OCI-LY1 (cell line): ENCODE measurements around the gene FYN.

ENCODE experiments used
- H2AFZ ChIP-seq: fragments of 200-600 bp; sonication (generic), shearing (Covaris generic); 2 replicates; pipeline ENCODE4 v1.6.0; 2014; ENCODE audit warnings: antibody characterized with exemption, mild to moderate bottlenecking, low read length
- H3F3A ChIP-seq: fragments of 200-600 bp; sonication (generic), shearing (Covaris generic); 2 replicates; pipeline ENCODE4 v1.6.0; 2014; ENCODE audit warnings: mild to moderate bottlenecking, antibody characterized with exemption, low read length, moderate library complexity; ENCODE audit not compliant: insufficient read depth
- H3K27ac ChIP-seq: fragments of 200-600 bp; sonication (generic); 2 replicates; pipeline ENCODE4 v1.5.1; 2014; ENCODE audit warnings: low read length, mixed run types, mild to moderate bottlenecking, low read depth; ENCODE audit not compliant: poor library complexity, severe bottlenecking
- H3K27me3 ChIP-seq: fragments of 200-600 bp; sonication (generic); 2 replicates; pipeline ENCODE4 v1.6.0; 2014; ENCODE audit warnings: antibody characterized with exemption, mild to moderate bottlenecking, low read length, moderate library complexity; ENCODE audit not compliant: insufficient read depth
- H3K36me3 ChIP-seq: fragments of 200-600 bp; sonication (generic); 2 replicates; pipeline ENCODE4 v1.6.1; 2014; ENCODE audit warnings: mild to moderate bottlenecking, antibody characterized with exemption, low read length, moderate library complexity, mixed read lengths; ENCODE audit not compliant: insufficient read depth
- H3K4me1 ChIP-seq: fragments of 200-600 bp; sonication (generic); 2 replicates; pipeline ENCODE4 v1.5.1; 2014; ENCODE audit warnings: mild to moderate bottlenecking, low read length, moderate library complexity; ENCODE audit not compliant: insufficient read depth, severe bottlenecking
- H3K4me2 ChIP-seq: fragments of 200-600 bp; sonication (generic), shearing (Covaris generic); 2 replicates; pipeline ENCODE4 v1.6.1; 2014; ENCODE audit warnings: low read length
- H3K4me3 ChIP-seq: fragments of 200-600 bp; sonication (generic); 2 replicates; pipeline ENCODE4 v1.5.1; 2014; ENCODE audit warnings: low read length, low read depth, mild to moderate bottlenecking, mixed read lengths; ENCODE audit not compliant: poor library complexity, severe bottlenecking
- H3K79me2 ChIP-seq: fragments of 200-600 bp; shearing (Covaris generic); 2 replicates; pipeline ENCODE4 v1.6.1; 2016; ENCODE audit warnings: mixed run types, low read length, mixed read lengths; ENCODE audit not compliant: insufficient read depth
- H3K9ac ChIP-seq: fragments of 200-600 bp; sonication (generic), shearing (Covaris generic); 2 replicates; pipeline ENCODE4 v1.6.1; 2014; ENCODE audit warnings: mild to moderate bottlenecking, low read length, mixed read lengths
- H3K9me2 ChIP-seq: fragments of 200-600 bp; sonication (generic), shearing (Covaris generic); 2 replicates; pipeline ENCODE4 v1.6.1; 2014; ENCODE audit warnings: low read depth, mild to moderate bottlenecking, low read length, mixed read lengths
- H3K9me3 ChIP-seq: fragments of 200-600 bp; shearing (Covaris generic); 2 replicates; pipeline ENCODE4 v1.6.1; 2014; ENCODE audit warnings: low read length, mixed read lengths
- H4K20me1 ChIP-seq: fragments of 200-600 bp; sonication (generic), shearing (Covaris generic); 2 replicates; pipeline ENCODE4 v1.6.0; 2016; ENCODE audit warnings: mild to moderate bottlenecking, low read length; ENCODE audit not compliant: insufficient read depth
- EZH2 ChIP-seq: fragments of 200-600 bp; sonication (generic), shearing (Covaris generic); IDR thresholded peaks from 2 replicates; pipeline ENCODE4 v1.8.0; 2017; ENCODE audit warnings: borderline replicate concordance, mixed run types, mild to moderate bottlenecking, antibody characterized with exemption, low read length, moderate library complexity, mixed read lengths
- TF ChIP-seq, protein P1 (sequence below): fragments of 200-600 bp; sonication (generic), shearing (Covaris generic); IDR thresholded peaks from 2 replicates; pipeline ENCODE4 v1.5.1; 2017; ENCODE audit warnings: mild to moderate bottlenecking, antibody characterized with exemption, low read length, moderate library complexity, mixed read lengths

FYN gene

DNA sequence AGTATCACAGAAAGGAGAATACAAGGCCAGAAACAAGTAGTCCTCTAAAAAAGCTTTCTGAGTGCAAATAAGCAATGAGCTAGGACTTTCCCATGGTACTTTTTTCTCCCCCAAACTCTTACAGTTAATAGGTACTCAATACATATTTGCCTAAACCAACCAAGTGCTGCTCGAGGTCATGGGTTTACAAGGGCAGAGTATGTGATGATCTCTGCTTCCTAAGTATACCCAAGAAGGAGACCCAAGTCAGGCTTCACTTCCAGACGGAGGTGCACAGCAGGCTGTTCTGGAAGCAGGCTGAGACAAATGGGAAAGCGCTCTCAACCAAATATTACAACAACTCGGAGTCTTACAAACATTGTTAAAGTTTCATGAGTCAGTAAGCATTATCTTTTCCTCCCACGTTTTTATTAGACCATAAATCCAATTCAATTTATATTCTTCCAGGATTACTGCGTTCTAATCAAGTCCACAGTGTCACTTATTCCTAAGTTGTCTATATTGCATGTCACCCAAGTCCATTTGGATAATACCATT is 8.1 kb downstream of the FYN start:
- H3K4me1 ChIP-seq, result no peaks in the 10 kb centered on the region
- no peaks in the 10 kb centered on the region for H3F3A ChIP-seq
- H3K9ac ChIP-seq, result no peak overlapping the region
- no peaks in the 10 kb centered on the region for H4K20me1 ChIP-seq
- H3K36me3 ChIP-seq, result no peaks in the 10 kb centered on the region
- H3K27me3 ChIP-seq, result no peaks in the 10 kb centered on the region; the same call in 1 of the 2 replicates
- H3K27ac ChIP-seq, result no peak overlapping the region
- no peak overlapping the region for H2AFZ ChIP-seq
- H3K9me3 ChIP-seq, result no peaks in the 10 kb centered on the region
- TF ChIP-seq, protein P1, sequence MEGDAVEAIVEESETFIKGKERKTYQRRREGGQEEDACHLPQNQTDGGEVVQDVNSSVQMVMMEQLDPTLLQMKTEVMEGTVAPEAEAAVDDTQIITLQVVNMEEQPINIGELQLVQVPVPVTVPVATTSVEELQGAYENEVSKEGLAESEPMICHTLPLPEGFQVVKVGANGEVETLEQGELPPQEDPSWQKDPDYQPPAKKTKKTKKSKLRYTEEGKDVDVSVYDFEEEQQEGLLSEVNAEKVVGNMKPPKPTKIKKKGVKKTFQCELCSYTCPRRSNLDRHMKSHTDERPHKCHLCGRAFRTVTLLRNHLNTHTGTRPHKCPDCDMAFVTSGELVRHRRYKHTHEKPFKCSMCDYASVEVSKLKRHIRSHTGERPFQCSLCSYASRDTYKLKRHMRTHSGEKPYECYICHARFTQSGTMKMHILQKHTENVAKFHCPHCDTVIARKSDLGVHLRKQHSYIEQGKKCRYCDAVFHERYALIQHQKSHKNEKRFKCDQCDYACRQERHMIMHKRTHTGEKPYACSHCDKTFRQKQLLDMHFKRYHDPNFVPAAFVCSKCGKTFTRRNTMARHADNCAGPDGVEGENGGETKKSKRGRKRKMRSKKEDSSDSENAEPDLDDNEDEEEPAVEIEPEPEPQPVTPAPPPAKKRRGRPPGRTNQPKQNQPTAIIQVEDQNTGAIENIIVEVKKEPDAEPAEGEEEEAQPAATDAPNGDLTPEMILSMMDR, result no peak
- no peak for TF ChIP-seq EZH2
- no peaks in the 10 kb centered on the region for H3K79me2 ChIP-seq
- no peak overlapping the region for H3K4me2 ChIP-seq
- H3K9me2 ChIP-seq, result no peaks in the 10 kb centered on the region
- no peak overlapping the region for H3K4me3 ChIP-seq

GRCh38 chr6:111864138-111865048 is 8.9 kb downstream of the FYN start:
- Histone ChIP-seq H3K9ac (no peak overlapping the region), H3K9me3 (no peaks in the 10 kb centered on the region), H3K9me2 (no peaks in the 10 kb centered on the region), H3K36me3 (no peaks in the 10 kb centered on the region), H3K4me1 (no peaks in the 10 kb centered on the region), H3K27ac (no peak overlapping the region), H3K4me2 (no peak overlapping the region), H3F3A (no peaks in the 10 kb centered on the region), H3K27me3 (no peaks in the 10 kb centered on the region; the same call in 1 of the 2 replicates), H2AFZ (no peak overlapping the region), H3K79me2 (no peaks in the 10 kb centered on the region), H3K4me3 (no peak overlapping the region), H4K20me1 (no peaks in the 10 kb centered on the region)
- TF ChIP-seq EZH2, result no peak
- TF ChIP-seq, protein P1, result no peak

DNA sequence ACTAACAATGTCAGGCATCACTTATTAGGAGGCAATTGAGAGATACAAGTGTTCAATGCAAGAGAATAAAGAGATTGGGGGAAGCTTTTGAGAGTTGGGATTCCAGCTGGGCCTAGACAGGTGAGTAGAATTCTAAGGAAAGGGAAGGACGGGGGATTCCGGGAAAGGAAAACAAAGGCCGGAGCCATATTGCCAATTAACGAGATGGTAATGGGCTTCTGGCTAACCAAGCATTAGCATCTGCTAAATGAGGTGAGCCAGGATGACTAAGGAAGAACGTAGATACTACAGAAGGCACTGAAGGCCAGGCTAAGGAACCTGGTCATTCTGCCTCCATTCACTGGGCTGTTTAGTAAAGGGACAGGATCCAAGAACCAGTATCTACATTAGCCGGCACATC is 10.5 kb downstream of the FYN start:
- Histone ChIP-seq H3K79me2 (no peaks in the 10 kb centered on the region), H3K27ac (no peak overlapping the region)
- TF ChIP-seq, protein P1, result no peak
- TF ChIP-seq EZH2, result no peak

More for the DNA sequence above, 10.5 kb downstream of the FYN start:
- H3K4me1 ChIP-seq, result no peaks in the 10 kb centered on the region
- no peaks in the 10 kb centered on the region for H3K9me3 ChIP-seq
- H3K4me2 ChIP-seq, result no peak overlapping the region
- H3K4me3 ChIP-seq, result no peak overlapping the region
- H3K9me2 ChIP-seq, result no peaks in the 10 kb centered on the region
- H3K9ac ChIP-seq, result no peak overlapping the region
- no peaks in the 10 kb centered on the region for H3K27me3 ChIP-seq
- H4K20me1 ChIP-seq, result no peaks in the 10 kb centered on the region
- H2AFZ ChIP-seq, result no peak overlapping the region
- no peaks in the 10 kb centered on the region for H3F3A ChIP-seq
- H3K36me3 ChIP-seq, result no peaks in the 10 kb centered on the region
